Nephron progenitor cell (in vitro differentiated cells): ENCODE data around the gene CRYGS.
"Not testable (repeated sequence)": the region's sequence is repeated elsewhere in the genome, so short reads cannot be mapped to it uniquely, and the experiment has no call there.

ENCODE experiments used
- DNase-seq: peaks from one replicate; pipeline ENCODE4 v3.0.0; 2021
- H3K27ac Mint-ChIP-seq: 2 replicates; pipeline ENCODE4 v1.8.0; 2021; ENCODE audit warnings: mild to moderate bottlenecking, moderate library complexity, mixed read lengths
- H3K27me3 Mint-ChIP-seq: 2 replicates; pipeline ENCODE4 v1.8.0; 2021; ENCODE audit warnings: mild to moderate bottlenecking, low read depth, mixed read lengths; ENCODE audit not compliant: poor library complexity
- H3K36me3 Mint-ChIP-seq: 2 replicates; pipeline ENCODE4 v1.8.0; 2021; ENCODE audit warnings: low read depth, mixed read lengths
- H3K4me1 Mint-ChIP-seq: 2 replicates; pipeline ENCODE4 v1.8.0; 2021; ENCODE audit warnings: mixed read lengths
- H3K4me3 Mint-ChIP-seq: 2 replicates; pipeline ENCODE4 v1.8.0; 2021; ENCODE audit warnings: mild to moderate bottlenecking, moderate library complexity, mixed read lengths
- H3K9me3 Mint-ChIP-seq: 2 replicates; pipeline ENCODE4 v1.8.0; 2021; ENCODE audit warnings: mild to moderate bottlenecking, moderate library complexity, mixed read lengths
- TF ChIP-seq, protein P1 (sequence below): fragments of 200-600 bp; sonication (generic); IDR thresholded peaks from 2 replicates; pipeline ENCODE4 v1.5.0; 2021; ENCODE audit warnings: antibody characterized with exemption

The CRYGS gene

DNA sequence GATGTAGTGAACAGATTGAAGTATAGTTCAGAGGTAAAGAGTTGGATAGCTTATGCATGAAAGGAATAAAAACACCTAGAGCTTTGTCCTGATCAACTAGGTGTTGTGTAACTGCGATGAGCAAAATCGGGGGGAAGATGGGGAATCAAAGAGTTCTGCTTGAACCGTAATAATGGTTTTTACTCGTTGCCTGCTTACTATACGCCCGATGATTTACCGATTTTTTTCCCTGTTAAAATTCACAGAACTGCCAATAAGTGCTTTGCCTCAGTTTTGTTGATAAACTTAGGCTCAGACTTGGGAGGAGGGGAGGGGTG, 25.6 kb upstream of the CRYGS start:
- no peak for DNase-seq
- Mint-ChIP-seq H3K4me3 (peak overlapping the region; percentile 99), H3K27ac (peak overlapping the region; percentile 97), H3K27me3 (no peaks in the 10 kb centered on the region), H3K4me1 (peaks cover 47% of the 10 kb centered on the region), H3K9me3 (no peaks in the 10 kb centered on the region), H3K36me3 (peaks cover 11% of the 10 kb centered on the region)
- TF ChIP-seq, protein P1, sequence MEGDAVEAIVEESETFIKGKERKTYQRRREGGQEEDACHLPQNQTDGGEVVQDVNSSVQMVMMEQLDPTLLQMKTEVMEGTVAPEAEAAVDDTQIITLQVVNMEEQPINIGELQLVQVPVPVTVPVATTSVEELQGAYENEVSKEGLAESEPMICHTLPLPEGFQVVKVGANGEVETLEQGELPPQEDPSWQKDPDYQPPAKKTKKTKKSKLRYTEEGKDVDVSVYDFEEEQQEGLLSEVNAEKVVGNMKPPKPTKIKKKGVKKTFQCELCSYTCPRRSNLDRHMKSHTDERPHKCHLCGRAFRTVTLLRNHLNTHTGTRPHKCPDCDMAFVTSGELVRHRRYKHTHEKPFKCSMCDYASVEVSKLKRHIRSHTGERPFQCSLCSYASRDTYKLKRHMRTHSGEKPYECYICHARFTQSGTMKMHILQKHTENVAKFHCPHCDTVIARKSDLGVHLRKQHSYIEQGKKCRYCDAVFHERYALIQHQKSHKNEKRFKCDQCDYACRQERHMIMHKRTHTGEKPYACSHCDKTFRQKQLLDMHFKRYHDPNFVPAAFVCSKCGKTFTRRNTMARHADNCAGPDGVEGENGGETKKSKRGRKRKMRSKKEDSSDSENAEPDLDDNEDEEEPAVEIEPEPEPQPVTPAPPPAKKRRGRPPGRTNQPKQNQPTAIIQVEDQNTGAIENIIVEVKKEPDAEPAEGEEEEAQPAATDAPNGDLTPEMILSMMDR: no peak

DNA sequence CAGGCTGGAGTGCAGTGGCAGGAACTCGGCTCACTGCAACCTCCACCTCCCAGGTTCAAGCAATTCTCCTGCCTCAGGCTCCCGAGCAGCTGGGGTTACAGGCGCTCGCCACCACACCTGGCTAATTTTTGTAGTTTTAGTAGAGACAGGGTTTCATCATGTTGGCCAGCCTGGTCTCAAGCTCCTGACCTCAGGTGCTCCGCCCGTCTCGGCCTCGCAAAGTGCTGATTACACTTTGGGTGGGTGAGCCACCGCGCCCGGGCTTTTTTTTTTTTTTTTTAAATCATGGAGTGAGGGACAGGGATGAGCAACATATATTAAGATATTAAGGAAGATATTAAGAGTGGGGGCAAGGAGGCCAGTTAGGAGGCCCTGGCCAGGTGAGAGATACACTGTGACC, 25.2 kb upstream of the CRYGS start:
- DNase-seq, H3K27ac Mint-ChIP-seq, H3K27me3 Mint-ChIP-seq, H3K9me3 Mint-ChIP-seq: not testable (repeated sequence)
- Mint-ChIP-seq H3K4me3 (peak overlapping the region; percentile 99), H3K4me1 (peaks cover 47% of the 10 kb centered on the region), H3K36me3 (peaks cover 11% of the 10 kb centered on the region)

DNA sequence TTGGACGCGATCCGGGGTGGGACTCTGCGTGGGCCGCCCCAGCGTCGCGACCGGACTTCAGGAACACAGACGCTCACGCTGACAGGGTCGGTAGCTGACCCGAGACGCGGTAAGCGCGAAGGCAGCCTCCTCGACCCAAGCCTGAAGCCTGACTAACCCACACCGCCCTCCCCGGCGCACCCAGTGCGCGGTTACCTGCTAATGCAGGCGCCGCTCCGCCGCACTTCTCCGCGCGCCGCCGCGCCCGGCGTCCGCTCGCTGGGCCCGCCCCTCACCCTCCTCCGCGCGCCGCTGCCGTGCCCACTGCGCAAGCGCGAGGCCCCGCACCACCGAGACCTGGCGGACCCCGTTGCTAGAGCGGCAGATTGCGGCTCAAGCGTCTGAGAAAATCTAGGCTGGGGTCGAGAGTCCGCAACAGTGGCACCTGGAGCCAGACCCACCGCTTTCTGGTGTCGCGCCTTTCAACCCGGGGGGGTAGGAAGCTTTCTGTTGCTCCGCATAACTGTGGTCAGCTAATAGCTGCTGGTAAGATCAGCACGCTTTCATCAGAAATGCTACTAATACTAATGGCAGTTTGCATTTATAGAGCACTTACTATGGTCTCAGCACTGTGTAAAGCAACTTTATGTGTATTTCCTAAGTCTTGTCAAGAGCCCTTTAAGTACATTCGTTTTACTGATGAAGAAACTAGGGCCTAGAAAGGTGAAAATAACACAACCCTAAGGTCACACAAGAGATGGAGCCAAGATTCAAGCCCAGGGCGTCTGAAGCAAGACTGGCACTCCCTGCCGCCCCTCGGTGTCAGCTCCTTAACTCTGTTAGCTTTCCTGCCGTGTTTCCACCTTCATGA, 23.1 kb upstream of the CRYGS start, which contains the start of gene TBCCD1:
Gene TBCCD1, minus strand, starts transcription at position 268 of the 850 bp plus-strand sequence. CDS start 3,010 bp downstream, outside the sequence.
- TF ChIP-seq, protein P1: no peak
- peak within 1 kb of the TSS; percentile 91 for H3K27ac Mint-ChIP-seq
- H3K4me1 Mint-ChIP-seq: peaks cover 47% of the 10 kb centered on the region
- peaks cover 7% of the 10 kb centered on the region for H3K36me3 Mint-ChIP-seq
- no peaks in the 10 kb centered on the region for H3K27me3 Mint-ChIP-seq
- no peaks in the 10 kb centered on the region for H3K9me3 Mint-ChIP-seq
- H3K4me3 Mint-ChIP-seq: peak within 1 kb of the TSS; percentile 91
- DNase-seq: peak; percentile 97

DNA sequence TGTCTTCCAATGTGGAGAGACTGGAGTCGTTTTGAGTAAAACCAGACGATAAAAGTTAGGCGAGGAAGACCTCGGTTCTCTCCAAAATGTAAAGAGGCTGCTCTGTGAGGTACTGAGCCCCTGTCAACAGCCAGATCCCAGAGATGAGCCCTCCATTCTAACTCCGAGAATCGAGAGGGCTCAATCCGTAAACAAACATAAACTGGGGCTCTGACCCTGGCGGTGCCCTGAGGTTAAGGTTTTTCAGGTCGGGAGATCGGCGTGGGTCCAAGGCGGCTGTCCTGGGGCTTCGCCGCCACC, 22.5 kb upstream of the CRYGS start:
- H3K36me3 Mint-ChIP-seq: peaks cover 13% of the 10 kb centered on the region

DNA sequence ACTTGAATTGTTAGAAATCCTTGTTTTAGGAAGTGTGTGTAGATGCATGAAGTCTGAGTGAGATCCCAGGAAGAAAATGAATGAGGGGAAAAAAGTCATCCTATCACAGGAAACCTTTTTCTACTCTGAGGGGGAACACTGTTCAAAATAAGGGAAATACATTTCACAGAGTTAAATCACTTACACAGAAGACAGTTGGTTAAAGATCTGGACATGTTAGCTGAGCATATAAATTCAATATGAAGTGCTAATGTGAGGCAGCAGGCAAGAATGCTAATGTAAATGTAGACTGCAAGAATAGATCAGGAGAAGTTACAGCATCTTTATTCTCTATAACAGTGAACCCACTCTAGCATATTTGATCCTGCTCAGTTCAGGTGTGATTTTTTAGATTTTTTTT, 20.4 kb upstream of the CRYGS start:
- H3K4me1 Mint-ChIP-seq: peaks cover 26% of the 10 kb centered on the region

More for the DNA sequence above, 22.5 kb upstream of the CRYGS start:
- Mint-ChIP-seq H3K27me3 (no peaks in the 10 kb centered on the region), H3K4me3 (peak overlapping the region; percentile 91), H3K4me1 (peaks cover 43% of the 10 kb centered on the region), H3K9me3 (no peaks in the 10 kb centered on the region), H3K27ac (peak overlapping the region; percentile 72)
- TF ChIP-seq, protein P1: no peak
- DNase-seq: no peak

GRCh38 chr3:186552408-186553031, 8.3 kb upstream of the CRYGS start:
- H3K36me3 Mint-ChIP-seq: peaks cover 30% of the 10 kb centered on the region

More for the DNA sequence above, 20.4 kb upstream of the CRYGS start:
- H3K27me3 Mint-ChIP-seq: peaks cover 3% of the 10 kb centered on the region
- no peak overlapping the region for H3K4me3 Mint-ChIP-seq
- TF ChIP-seq, protein P1: no peak
- no peaks in the 10 kb centered on the region for H3K9me3 Mint-ChIP-seq
- no peak overlapping the region for H3K27ac Mint-ChIP-seq
- no peak for DNase-seq
- peaks cover 14% of the 10 kb centered on the region for H3K36me3 Mint-ChIP-seq

More at GRCh38 chr3:186552408-186553031, 8.3 kb upstream of the CRYGS start:
- H3K4me1 Mint-ChIP-seq: no peaks in the 10 kb centered on the region
- TF ChIP-seq, protein P1: no peak
- no peak overlapping the region for H3K27ac Mint-ChIP-seq
- no peak for DNase-seq
- no peak overlapping the region for H3K4me3 Mint-ChIP-seq
- H3K27me3 Mint-ChIP-seq: no peaks in the 10 kb centered on the region
- no peaks in the 10 kb centered on the region for H3K9me3 Mint-ChIP-seq
